NCI-H345 treated with DMSO at 0.1 percent for 48 hours (cell line): ENCODE measurements around the gene PLA2G1B.

Source experiments
- DNase-seq: peaks from one replicate; lab custom pipeline; 2025; ENCODE audit not compliant: unreplicated experiment; lab: John Stamatoyannopoulos, UW

Gene PLA2G1B

DNA sequence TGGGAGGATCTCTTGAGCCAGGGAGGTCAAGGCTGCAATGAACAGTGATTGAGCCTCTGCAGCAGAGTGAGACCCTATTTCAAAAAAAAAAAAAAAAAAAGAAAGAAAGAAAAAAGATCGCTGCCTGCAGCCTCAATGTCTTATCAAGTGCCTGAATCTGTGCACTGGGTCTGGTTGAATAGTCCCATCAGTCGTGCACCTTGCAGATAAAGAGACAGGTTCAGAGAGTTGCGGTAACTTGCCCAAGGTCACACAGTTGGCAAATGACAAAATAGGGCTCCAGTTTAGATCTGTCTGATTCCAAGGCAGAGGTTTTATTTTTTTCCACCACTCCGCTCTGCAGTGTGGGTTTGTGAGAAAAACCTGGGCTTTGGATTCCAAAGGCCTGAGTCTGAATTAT, 649 bp upstream of the PLA2G1B start:
- no peak for DNase-seq

DNA sequence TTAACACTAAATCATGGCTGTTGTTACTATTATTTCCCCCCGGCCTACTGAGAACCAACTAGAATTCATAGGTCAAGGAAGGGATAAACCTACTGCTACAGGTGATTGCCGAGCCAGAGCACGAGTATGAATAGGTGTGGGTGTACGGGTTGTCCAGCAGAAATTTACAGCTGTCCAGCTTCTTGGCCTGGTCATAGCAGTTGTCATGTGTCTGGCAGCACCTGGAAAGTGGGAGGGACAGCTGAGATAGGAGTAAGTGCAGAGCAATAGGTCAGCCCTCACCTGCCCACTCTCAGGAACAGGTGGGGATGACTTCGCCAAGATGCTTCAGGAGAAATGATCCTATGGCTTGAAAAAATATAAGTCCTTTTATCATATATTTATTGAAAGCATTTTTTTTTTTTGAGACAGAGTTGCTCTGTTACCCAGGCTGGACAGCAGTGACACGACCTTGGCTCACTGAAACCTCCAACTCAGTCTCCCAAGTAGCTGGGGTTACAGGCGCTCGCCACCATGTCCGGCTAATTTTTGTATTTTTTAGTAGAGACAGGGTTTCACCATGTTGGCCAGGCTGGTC, 2.6 kb downstream of the PLA2G1B start:
- DNase-seq = no peak

DNA sequence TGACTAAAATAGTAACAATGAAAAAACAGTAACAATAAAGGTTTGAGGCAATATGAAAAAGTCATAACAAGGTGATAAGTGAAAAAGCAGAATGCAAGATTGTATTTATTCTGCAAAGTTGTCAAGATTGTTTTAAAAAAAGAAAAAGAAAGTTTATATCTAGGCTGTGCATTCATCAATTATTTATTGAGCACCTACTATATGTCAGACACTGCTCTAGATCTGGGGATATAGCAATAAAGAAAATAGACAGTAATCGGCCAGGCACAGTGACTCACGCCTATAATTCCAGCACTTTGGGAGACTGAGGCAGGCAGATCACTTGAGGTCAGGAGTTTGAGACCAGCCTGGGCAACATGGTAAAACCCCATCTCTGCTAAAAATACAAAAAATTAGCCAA, 3.8 kb downstream of the PLA2G1B start:
- DNase-seq = no peak

DNA sequence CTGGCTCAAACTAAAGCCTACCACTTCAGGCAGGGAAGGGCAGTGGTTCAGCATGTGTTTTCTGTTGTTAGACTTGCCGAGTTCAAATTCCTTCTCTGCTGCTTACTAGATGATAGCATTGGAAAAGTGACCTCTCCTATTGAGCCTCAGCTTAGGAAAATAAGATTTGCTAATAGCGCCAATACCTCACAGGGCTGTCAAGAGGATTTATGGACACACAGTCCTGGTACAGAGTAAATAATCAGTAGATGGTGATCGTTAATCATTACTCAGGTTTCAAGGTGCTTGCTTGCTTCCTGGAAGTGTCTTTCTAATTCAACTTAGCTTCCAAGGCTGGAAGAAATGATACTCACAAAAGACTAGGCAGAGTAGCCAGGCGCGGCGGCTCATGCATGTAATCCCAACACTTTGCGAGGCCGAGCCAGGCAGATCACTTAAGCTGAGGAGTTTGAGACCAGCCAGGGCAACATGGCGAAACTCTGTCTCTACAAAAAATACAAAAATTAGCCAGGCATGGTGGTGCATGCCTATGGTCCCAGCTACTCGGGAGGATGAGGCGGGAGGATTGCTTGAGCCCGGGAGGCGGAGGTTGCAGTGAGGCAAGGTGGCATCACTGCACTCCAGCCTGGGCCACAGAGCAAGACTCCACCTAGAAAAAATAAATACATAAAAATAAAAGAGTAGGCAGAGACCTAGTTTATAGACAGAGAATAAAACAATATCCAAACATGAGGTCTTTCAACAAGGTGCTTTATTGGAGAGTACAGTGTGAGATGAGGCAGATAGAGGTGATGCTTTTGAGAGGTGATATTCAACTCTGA, 6.0 kb downstream of the PLA2G1B start:
- DNase-seq = no peak

DNA sequence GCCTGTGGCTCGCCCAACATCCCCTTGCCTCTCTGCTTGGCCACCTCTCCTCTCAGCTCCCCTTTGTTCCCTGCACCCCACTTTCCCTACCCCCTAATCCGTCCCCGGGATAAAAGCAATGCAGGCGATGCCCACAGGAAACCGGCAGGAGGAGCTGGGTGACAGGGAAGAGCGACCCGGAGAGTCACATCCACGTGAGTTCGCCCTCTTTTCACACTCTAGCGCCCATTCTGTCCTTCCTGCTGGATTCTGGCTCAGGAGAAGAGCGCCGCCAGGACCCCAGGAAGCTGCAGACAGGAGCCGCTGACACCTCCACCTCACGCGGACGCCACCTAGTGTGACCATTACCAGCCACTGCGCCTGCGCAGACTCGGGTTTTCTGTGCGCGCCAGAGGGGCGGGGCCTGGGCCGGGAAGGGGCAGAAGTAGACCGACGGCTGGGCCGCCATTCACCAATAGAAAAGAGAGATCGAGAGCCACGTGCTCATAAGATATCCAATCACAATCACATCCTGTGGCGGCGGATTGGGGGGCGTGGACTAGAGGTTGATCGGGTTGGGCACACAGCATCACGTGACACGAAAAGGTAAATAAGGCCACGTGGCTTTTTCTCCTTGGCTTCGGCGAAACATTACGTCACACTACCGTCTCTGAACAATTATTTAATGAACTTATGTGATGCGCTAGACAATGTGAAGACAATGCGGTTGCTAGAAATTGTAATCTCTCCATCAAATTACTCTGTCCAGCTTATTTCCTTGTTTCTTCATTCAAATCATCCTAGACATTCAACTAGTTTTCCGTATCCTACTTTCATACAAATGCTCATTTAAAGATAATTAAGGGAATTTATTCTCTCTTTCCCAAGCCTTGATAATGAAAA, 10.1 kb downstream of the PLA2G1B start:
- peak; percentile 99 for DNase-seq

DNA sequence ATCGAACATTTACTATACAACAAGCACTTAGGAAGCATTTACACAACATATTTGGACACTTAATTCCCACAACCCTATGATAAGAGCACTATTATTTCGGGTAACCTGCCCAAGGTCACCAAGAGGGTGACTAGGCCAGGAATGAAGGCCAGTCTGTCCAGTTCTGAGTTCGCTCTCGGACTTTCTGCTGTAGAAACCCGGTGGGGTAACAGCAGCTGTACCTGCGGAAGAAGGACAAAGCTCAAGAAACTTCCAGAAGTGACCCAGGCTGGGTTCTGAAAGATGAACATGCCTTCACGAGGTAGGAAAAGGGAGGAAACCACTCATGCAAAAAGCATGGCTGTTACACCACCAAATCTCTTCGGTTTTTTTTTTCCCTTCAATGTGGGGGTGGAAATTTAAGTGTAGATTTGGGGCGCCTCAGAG, 10.8 kb downstream of the PLA2G1B start:
- no peak for DNase-seq

DNA sequence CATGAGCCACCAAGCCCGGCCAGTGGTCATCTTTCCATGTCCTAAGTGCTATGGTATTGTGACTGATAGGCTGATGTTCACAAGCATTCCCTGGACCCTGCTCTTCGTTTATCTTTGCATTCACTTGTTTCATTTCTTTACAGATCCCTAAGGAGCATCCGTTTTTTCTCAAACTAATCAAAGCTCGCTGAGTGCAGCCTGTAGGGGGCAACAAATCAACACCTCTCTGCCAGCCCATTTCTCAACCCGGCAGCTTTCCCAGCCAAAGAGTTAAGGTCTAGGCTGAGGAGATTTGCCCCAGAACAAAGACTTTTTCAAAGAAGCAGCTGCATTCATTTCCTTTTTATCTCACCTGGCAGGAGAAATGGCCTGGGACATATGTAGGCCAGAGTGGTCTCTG, 13.4 kb downstream of the PLA2G1B start:
- DNase-seq = no peak

DNA sequence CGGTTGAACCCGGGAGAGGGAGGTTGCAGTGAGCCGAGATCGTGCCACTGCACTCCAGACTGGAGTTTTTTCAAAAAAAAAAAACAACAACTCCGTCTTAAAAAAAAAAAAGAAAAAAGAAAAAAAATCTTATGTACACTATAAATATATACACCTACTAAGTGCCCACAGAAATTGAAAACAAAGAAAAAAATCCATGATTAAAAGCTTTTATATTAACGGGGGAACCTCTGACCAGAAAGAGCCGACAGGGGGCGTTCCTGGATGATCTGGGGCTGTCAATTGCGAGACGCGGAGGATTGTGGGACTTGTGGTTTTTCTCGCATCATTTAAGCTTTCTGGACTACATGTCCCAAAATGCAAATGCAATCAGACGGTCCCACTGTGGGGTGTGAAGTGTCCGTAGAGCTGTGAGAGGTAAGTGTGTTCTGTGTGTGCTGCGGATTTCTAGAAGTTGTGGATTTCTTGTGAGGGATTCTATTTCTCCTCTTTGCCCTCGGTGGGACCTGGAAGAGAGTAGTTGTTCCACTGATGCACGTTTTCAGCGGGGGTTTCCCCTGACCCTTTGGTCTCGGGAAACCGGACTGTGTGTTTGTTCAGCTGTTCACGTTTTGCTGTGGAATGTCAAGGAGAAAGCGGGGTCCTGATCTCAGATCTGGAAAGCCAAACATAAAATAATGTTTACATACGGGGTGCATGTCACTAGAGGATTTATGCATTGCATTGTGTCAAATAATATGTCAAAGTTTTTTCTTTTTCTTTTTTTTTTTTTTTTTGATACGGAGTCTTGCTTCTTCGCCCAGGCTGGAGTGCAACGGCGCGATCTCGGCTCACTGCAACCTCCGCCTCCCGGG, 25.4 kb downstream of the PLA2G1B start, which contains the start of gene SIRT4:
SIRT4 (plus strand) TSS at position 360 of the 854 bp plus-strand sequence. CDS start 1,241 bp downstream, outside the sequence.
- DNase-seq = peak; percentile 89

DNA sequence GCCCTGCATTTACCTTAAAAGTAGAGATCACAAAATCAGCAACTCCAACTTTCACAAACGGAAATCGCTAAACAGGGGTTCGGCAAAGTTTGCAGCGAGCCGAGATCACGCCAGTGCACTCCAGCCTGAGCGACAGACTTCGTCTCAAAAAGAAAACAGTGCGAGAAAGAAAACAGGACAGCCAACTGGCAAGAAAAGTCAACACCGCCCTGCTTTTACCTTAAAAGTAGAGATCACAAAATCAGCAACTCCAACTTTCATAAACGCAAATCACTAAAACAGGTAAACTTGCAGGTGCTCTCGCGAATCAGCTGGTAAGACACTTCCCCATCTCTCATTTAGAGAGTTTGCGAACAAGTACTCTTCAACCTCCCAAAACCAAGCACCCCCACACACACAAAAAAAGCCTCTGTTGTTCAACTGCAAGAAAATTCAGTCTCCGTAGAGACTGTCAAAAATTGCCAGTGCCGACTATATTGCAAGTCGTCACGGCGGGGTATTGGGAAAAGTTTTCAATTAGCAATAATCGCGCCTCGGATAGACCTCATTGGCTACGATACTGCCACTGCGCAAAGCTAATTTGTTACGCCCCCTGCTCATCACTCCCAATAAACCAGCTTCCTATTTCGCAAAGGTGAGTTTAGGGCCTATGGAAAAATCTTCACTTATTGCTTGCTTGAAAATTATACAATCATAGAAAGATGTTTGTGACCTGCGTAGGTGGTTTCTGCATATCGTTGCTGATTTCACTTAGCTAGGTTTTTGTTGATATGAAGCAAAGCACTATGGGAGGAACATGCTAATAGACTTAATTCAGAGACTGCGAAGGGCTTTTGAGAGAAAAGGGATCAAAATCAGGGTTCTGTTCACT, 34.7 kb downstream of the PLA2G1B start, which contains the start of gene RNU4-1:
RNU4-1 (minus strand) TSS at position 577 of the 871 bp plus-strand sequence.
- peak; percentile 85 for DNase-seq

DNA sequence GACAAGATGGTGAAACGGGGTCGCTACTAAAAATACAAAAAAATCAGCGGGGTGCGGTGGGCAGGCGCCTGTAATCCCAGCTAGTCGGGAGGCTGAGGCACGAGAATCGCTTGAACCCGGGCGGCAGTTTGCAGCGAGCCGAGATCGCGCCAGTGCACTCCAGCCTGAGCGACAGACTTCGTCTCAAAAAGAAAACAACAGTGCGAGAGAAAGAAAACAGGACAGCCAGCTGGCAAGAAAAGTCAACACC, 35.2 kb downstream of the PLA2G1B start:
- DNase-seq = no peak

DNA sequence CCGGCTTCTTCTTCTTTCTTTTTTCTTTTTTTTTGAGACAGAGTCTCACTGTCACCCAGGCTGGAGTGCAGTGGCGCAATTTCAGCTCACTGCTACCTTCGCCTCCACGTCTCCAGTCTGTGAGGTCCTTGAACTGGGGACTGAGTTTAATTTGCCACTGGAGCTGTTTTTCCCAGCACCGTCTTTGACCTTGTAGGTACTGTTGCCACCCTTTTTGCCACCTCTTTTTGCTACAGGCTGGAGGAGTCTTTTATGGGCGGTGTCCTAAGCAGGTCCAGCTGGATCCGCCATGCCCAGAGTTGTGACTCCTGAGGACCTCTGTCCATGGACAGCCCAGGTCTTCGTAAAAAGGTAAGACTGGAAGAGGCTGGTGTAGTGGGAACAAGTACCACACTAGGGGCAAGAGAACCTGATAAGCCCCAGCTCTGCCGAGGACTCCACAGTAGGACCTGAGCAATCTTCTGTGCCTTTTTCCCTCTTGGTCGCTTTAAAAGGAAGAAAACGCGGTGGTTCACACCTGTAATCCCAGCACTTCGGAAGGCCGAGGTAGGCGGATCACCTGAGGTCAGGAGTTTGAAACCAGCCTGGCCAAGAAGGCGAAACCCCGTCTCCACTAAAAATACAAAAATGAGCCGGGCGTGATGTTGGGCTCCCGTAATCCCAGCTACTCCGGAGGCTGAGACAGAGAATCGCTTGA, 36.8 kb downstream of the PLA2G1B start:
- DNase-seq = no peak

DNA sequence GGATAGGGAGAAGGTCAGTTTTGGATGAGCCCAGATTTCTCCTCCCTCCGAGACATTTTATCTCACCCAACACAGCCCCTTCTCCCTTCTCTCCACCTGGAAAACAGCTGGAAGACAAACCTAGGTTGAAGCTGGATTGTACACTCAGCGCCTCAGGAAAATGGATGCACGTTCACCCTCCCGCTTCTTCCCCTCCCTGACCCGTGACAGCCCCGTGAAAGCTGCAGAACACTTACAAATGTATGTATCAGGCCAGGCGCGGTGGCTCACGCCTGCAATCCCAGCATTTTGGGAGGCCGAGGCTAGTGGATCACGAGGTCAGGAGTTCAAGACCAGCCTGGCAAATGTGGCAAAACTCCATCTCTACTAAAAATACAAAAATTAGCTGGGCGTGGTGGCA, 40.1 kb downstream of the PLA2G1B start:
- DNase-seq = no peak

DNA sequence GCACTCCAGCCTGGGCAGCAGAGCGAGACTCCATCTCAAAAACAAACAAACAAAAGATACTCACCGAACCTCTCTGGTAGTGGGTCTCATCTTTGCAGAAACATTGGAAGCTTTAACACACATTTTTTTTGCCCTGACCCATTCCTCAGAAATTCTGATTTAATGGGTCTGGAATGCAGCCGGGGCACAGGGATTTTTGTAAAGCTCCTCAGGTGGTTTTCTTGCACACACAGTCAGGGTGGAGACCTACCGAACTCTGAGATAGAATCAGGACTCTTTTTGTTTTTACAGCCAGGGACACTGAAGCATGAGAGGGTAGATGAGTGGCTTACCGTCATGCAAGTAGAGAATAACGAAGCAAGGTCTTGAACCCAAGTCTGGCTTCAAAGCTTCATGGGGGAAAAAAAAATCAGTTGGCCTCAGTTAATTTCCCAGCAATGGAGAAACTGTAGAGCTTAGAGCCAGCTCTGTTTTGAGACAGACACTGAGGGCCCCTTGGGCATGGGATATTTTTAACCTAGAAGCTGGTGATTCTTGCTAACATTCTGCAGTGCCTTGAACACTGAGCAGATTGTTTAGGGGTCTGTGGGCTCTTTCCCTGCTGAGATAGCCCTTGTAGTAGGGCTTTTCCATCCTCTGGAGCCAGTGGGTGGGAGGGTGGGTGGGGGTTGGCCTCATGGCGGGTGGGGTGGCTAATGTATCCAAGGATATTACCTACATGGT, 40.6 kb downstream of the PLA2G1B start:
- DNase-seq = no peak

DNA sequence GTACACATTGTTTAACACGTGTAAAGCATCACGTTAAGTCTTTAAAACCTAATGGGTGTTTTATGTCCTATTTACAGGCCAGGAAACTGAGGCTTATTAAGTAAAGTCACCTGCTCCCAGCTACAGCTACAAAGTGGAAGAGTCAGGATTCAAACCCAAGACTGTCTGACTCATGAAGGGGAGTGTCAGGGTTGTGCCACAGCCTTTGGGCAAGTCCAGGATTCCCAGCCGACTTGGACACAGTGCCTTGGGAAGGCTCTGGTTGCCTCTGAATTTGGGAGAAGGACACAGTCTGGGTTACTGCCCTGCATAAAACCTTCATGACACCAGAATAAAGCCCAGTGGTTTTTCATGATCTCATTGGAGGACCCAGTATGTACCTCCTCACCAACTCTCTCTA, 43.2 kb downstream of the PLA2G1B start:
- DNase-seq = no peak

DNA sequence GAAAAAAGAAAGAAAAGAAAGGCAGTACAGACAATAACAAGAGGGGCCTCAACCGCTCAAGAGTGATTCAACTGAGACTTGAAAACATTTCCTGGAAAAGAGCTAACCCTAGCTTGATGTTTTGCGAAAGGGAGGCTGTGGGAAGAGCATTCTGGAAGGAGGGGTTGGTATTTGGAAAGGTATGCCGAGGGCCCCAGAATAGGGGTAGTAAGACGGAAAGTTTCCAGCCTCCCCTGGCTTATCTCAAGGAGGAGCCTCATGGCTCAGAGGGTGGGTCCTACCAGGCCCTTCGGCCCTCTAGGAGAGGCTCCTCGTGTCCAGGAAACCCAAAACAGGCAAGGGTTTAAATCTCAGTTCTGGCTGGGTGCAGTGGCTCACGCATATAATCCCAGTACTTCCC, 44.3 kb downstream of the PLA2G1B start:
- no peak for DNase-seq

DNA sequence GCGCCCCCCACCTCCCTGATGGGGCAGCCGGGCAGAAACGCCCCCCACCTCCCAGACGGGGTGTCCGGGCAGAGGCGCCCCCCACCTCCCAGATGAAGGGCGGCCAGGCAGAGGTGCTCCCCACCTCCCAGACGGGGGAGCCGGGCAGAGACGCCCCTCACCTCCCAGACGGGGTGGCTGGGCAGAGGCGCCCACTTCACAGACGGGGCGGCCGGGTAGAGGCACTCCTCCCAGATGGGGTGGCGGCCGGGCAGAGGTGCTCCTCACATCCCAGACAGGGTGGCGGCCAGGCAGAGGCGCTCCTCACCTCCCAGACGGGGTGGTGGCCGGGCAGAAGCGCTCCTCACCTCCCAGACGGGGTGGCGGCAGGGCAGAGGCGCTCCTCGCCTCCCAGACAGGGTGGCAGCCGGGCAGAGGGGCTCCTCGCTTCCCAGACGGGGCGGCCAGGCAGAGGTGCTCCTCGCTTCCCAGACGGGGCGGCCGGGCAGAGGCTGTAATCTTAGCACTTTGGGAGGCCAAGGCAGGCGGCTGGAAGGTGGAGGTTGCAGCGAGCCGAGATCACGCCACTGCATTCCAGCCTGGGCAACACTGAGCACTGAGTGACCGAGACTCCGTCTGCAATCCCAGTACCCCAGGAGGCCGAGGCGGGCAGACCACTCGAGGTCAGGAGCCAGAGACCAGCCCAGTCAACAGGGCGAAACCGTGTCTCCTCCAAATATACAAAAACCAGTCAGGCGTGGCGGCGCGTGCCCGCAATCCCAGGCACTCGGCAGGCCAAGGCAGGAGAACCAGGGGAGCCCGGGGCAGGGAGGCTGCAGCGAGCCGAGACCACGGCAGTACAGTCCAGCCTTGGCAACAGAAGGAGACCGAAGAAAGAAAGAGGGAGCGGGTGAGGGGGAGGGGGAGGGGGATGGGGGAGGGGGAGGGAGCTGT, 49.2 kb downstream of the PLA2G1B start:
- no peak for DNase-seq

DNA sequence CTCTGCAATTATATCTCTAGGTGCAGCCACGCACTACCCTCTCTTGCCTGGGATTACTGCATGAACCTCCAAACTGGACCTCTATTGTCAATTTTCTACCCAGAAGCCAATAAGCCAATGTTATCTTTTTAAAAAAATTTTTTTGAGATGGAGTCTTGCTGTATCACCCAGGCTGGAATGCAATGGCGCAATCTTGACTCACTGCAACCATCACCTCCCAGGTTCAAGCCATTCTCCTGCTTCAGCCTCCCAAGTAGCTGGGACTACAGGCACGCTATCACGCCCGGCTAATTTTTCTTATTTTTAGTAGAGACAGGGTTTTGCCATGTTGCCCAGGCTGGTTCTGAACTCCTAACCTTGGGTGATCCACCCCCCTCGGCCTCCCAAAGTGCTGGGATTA, 50.8 kb downstream of the PLA2G1B start:
- no peak for DNase-seq
